ENCODE results near the gene ZNF423.

Gene ZNF423

GRCh38 chr16:49528866-49529288 is 327.0 kb downstream of the ZNF423 start:
- no peak overlapping the region for H3K4me3 ChIP-seq (ENCODE audit: low read depth, low read length)
- DNase-seq (ENCODE audit: low read depth), result no peak
- TF ChIP-seq CTCF (IDR thresholded peaks at IDR 0.05; ENCODE audit: low read depth, low read length, missing control alignments), result no peak

- no peak overlapping the region; the same call in 1 of the 2 replicates for H3K4me3 ChIP-seq (ENCODE audit: low read depth, low read length)
Measured at GRCh38 chr16:49528060-49528865, 327.6 kb downstream of the ZNF423 start.

GRCh38 chr16:49527611-49528010 is 328.3 kb downstream of the ZNF423 start:
- H3K4me3 ChIP-seq (ENCODE audit: low read depth, low read length), result no peak overlapping the region
- no peak for TF ChIP-seq CTCF (IDR thresholded peaks at IDR 0.05; ENCODE audit: low read depth, low read length, missing control alignments)
- no peak for DNase-seq (ENCODE audit: low read depth)

More at GRCh38 chr16:49528060-49528865, 327.6 kb downstream of the ZNF423 start:
- DNase-seq (ENCODE audit: low read depth), result no peak
- TF ChIP-seq CTCF (IDR thresholded peaks at IDR 0.05; ENCODE audit: low read depth, low read length, missing control alignments), result no peak

DNA sequence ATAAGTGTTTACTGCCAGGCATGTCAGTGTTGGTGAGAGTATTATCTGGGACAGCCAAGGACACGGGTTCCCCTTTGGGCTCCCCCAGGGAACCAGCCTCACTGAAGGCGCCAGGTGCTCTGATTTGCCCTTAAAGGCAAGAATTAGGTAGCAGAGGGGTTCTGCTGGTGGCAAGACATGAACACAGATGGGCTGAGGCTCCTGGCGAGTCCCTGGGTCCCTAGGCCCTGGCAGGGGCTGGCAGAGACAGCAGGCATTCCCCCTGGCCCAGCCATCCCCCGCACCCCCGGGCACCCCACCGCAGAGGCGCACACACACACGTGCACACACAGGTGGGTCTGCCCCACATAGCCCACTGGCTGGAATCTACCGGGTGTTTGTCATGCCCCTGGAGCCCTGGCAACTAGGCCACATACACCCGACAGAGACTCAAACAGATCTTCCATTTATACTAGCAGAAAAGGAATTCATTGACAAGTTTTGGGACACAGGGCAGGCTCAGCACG is 329.0 kb downstream of the ZNF423 start:
- TF ChIP-seq CTCF (IDR thresholded peaks at IDR 0.05; ENCODE audit: low read depth, low read length, missing control alignments), result no peak
- no peak overlapping the region for H3K4me3 ChIP-seq (ENCODE audit: low read depth, low read length)
- DNase-seq (ENCODE audit: low read depth), result no peak

DNA sequence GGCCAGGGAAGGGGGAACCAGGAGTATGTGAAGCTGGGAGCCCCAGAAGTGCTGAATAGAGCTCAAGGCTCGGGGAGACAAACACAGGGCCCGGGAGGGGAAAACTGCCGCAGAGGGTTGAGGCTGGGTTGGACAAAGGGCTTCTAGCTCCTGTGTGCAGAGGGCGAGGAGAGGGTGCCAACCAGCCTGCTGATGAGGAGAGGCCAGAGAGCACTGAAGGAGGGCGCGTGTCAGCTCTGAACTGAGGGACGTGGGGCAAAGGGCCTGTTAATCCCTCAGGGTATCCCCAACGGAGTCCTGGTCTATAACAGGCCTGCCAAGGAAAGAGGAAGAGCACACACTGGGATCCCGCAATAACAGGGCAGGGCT is 331.0 kb downstream of the ZNF423 start:
- no peak for TF ChIP-seq CTCF (IDR thresholded peaks at IDR 0.05; ENCODE audit: low read depth, low read length, missing control alignments)
- no peak for DNase-seq (ENCODE audit: low read depth)
- no peak overlapping the region for H3K4me3 ChIP-seq (ENCODE audit: low read depth, low read length)

GRCh38 chr16:49524216-49524946 is 331.5 kb downstream of the ZNF423 start:
- no peak for DNase-seq (ENCODE audit: low read depth)
- TF ChIP-seq CTCF (IDR thresholded peaks at IDR 0.05; ENCODE audit: low read depth, low read length, missing control alignments), result no peak
- no peak overlapping the region for H3K4me3 ChIP-seq (ENCODE audit: low read depth, low read length)

All from GM12864 (cell line).